K562 (cell line): ENCODE measurements around the gene BRMS1.

Experiments used
- CBX3 ChIP-seq, 2 experiments: IDR thresholded peaks; 1 replicate in 1 of 2; 2 replicates in 1 of 2; pipeline ENCODE4 v1.6.1; 2012; ENCODE audit warnings: inconsistent platforms in 2 of 2, low read length in 2 of 2, borderline replicate concordance in 1 of 2, control low read depth in 1 of 2
- MAX ChIP-seq: sonication (generic); formaldehyde crosslinking; IDR thresholded peaks from 2 replicates; pipeline ENCODE4 v1.9.0; 2022; ENCODE audit warnings: mild to moderate bottlenecking, missing genetic modification reagents
- THRB ChIP-seq: fragments of 450-650 bp; formaldehyde crosslinking; conservative IDR thresholded peaks from 2 replicates; pipeline ENCODE4 v1.4.0; 2022; ENCODE audit warnings: mild to moderate bottlenecking, missing genetic modification characterization
- TF ChIP-seq, protein P1 (sequence below): sonication (generic); IDR thresholded peaks from 2 replicates; pipeline ENCODE4 v1.6.1; 2016

GRCh38 chr11:66345316-66345649 lies 379 bp upstream of the BRMS1 start:
- TF ChIP-seq MAX (CRISPR knock-in tag) (no peak), THRB (no peak), CBX3 (IDR thresholded peaks at IDR 0.05; ENCODE audit: borderline replicate concordance in 1 of 2, low read length in 2 of 2) (no peak)
- TF ChIP-seq, protein P1, sequence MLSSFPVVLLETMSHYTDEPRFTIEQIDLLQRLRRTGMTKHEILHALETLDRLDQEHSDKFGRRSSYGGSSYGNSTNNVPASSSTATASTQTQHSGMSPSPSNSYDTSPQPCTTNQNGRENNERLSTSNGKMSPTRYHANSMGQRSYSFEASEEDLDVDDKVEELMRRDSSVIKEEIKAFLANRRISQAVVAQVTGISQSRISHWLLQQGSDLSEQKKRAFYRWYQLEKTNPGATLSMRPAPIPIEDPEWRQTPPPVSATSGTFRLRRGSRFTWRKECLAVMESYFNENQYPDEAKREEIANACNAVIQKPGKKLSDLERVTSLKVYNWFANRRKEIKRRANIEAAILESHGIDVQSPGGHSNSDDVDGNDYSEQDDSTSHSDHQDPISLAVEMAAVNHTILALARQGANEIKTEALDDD: no peak
